ENCODE results near the gene NETO2.
"Not testable (repeated sequence)": the region's sequence is repeated elsewhere in the genome, so short reads cannot be mapped to it uniquely, and the experiment has no call there.

NETO2 gene

GRCh38 chr16:47132308-47132707, 11.4 kb downstream of the NETO2 start:
- DNase-seq (ENCODE audit: extremely low read depth, low read depth): no peak
- TF ChIP-seq, protein P1, sequence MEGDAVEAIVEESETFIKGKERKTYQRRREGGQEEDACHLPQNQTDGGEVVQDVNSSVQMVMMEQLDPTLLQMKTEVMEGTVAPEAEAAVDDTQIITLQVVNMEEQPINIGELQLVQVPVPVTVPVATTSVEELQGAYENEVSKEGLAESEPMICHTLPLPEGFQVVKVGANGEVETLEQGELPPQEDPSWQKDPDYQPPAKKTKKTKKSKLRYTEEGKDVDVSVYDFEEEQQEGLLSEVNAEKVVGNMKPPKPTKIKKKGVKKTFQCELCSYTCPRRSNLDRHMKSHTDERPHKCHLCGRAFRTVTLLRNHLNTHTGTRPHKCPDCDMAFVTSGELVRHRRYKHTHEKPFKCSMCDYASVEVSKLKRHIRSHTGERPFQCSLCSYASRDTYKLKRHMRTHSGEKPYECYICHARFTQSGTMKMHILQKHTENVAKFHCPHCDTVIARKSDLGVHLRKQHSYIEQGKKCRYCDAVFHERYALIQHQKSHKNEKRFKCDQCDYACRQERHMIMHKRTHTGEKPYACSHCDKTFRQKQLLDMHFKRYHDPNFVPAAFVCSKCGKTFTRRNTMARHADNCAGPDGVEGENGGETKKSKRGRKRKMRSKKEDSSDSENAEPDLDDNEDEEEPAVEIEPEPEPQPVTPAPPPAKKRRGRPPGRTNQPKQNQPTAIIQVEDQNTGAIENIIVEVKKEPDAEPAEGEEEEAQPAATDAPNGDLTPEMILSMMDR (IDR thresholded peaks at IDR 0.05; ENCODE audit: low read depth, low read length, missing control alignments): no peak
- no peak overlapping the region for H3K4me3 ChIP-seq (replicated peaks; ENCODE audit: low read depth, low read length)

- TF ChIP-seq, protein P1 (IDR thresholded peaks at IDR 0.05; ENCODE audit: low read depth, low read length, missing control alignments): no peak
- no peak for DNase-seq (ENCODE audit: extremely low read depth, low read depth)
These were observed 13.8 kb downstream of the NETO2 start for GRCh38 chr16:47129755-47130435.

GRCh38 chr16:47127541-47127940, 16.2 kb downstream of the NETO2 start:
- TF ChIP-seq, protein P1 (IDR thresholded peaks at IDR 0.05; ENCODE audit: low read depth, low read length, missing control alignments): no peak
- no peak for DNase-seq (ENCODE audit: extremely low read depth, low read depth)

More at GRCh38 chr16:47129755-47130435, 13.8 kb downstream of the NETO2 start:
- H3K4me3 ChIP-seq (replicated peaks; ENCODE audit: low read depth, low read length): no peak overlapping the region

DNA sequence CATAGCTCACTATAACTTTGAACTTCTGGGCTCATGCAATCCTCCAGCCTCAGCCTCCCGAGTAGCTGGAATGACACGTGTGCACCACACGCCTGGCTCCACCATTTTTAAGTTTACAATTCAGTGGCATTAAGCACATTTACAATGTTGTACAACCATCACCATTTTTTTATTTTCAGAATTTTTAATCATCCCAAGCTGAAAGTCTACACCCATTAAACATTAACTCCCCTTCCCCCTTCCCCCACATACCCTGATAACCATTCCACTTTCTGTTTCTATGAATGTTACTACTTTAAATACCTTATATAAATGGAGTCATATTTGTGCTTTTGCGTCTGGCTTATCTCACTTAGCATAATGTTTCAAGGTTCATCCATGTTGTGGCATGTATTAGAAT, 18.0 kb downstream of the NETO2 start:
- TF ChIP-seq, protein P1 (IDR thresholded peaks at IDR 0.05; ENCODE audit: low read depth, low read length, missing control alignments): no peak
- H3K4me3 ChIP-seq (replicated peaks; ENCODE audit: low read depth, low read length): no peak overlapping the region
- DNase-seq (ENCODE audit: extremely low read depth, low read depth): no peak

More at GRCh38 chr16:47127541-47127940, 16.2 kb downstream of the NETO2 start:
- H3K4me3 ChIP-seq (replicated peaks; ENCODE audit: low read depth, low read length): no peak overlapping the region

DNA sequence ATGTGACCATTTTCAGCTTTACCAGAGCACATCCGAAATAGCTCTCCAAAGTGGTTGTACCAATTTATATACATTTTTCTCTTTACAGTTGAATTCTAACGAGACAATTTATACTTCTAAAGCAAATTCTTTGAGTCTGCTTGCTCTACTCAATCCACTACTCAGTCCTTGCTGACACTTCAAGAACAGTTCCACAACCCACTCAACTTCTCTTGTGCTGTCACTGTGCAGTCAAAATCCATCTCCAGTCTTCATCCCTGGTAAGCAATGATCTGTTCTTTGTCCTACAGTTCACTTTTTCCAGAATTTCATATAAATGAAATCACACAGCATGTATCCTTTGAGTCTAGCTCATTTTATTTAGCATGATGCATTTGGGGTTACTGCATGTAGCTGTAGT, 30.6 kb downstream of the NETO2 start:
- TF ChIP-seq, protein P1 (IDR thresholded peaks at IDR 0.05; ENCODE audit: low read depth, low read length, missing control alignments): no peak
- no peak for DNase-seq (ENCODE audit: extremely low read depth, low read depth)
- H3K4me3 ChIP-seq (replicated peaks; ENCODE audit: low read depth, low read length): no peak overlapping the region

DNA sequence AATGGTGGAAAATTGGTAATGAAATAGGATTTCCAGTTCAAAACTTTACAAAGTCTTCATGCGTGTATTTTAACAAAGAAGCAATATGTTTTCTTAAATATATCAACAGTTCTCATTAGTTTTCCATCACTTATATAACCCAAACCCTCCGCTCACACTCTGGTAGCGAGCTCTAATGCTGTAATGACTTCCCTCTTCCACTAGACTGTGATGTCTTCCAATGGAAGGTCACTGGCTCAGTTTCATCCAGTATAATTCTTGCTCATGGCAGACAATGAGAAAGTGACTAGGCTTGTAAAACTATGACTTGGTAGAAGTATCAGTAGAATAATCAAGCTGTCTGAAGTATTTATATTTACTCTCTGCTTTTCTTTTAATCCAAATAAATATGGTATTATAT, 32.8 kb downstream of the NETO2 start:
- DNase-seq (ENCODE audit: extremely low read depth, low read depth): no peak
- no peak overlapping the region for H3K4me3 ChIP-seq (replicated peaks; ENCODE audit: low read depth, low read length)
- TF ChIP-seq, protein P1 (IDR thresholded peaks at IDR 0.05; ENCODE audit: low read depth, low read length, missing control alignments): no peak

DNA sequence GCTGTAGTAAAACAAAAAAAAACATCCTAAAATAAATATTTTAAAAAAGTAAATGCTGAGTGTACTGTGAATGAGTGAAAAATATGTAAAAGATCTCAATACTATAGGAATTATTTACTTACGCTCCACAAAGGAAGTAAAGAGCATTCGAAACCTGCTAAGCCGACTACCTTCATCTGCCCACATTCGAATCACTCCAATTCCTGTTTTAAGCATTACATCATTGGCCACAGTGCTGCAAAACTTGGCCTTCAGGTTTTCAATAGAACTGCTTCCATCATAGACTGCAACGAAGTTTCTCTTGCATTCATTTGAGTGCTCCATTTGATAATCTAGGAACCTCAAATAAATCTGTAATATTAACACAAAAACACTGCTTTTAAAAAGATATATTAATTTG, 34.4 kb downstream of the NETO2 start:
- DNase-seq (ENCODE audit: extremely low read depth, low read depth): no peak
- no peak overlapping the region for H3K4me3 ChIP-seq (replicated peaks; ENCODE audit: low read depth, low read length)
- TF ChIP-seq, protein P1 (IDR thresholded peaks at IDR 0.05; ENCODE audit: low read depth, low read length, missing control alignments): no peak

- DNase-seq (ENCODE audit: extremely low read depth, low read depth); H3K4me3 ChIP-seq (replicated peaks; ENCODE audit: low read depth, low read length): not testable (repeated sequence)
These were observed 40.8 kb downstream of the NETO2 start for GRCh38 chr16:47102921-47103320.

GRCh38 chr16:47097154-47097553, 46.6 kb downstream of the NETO2 start:
- not testable (repeated sequence) for H3K4me3 ChIP-seq (replicated peaks; ENCODE audit: low read depth, low read length); DNase-seq (ENCODE audit: extremely low read depth, low read depth)

All from HFF-Myc (cell line).